ENCODE data around the gene SAP30L. TPM values are rescaled to one million over a fixed set of nuclear protein-coding genes. Genes with fewer than 3 reads are reported as not detected.

The SAP30L gene
- total and polyA plus RNA-seq, 4 donors = 6.3 to 11.1 (median 8.6) TPM

DNA sequence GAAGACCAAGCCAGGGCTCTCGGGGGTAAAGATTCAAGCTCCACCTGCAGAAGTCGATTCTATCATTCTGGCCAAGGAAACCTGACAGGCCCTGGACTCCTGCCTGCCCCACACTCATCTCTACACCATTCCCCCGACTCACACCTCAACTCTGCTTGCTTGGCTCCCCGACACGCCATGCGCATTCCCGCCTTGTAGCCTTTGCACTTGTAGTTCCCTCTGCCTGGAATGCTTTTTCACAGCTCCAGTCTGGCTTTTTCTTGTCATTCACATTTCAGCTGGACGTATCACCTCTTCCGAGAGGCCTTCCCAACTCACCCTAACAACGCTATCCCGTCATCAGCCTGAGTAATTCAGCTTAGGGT lies 60.9 kb downstream of the SAP30L start:
- H3K36me3 ChIP-seq (ENCODE audit: control insufficient read depth in 4 of 4, insufficient read depth in 3 of 4, low read depth in 1 of 4, low read length in 3 of 4) = no peaks in the 10 kb centered on the region
- no peak for DNase-seq (ENCODE audit: low spot score)
- H3K4me1 ChIP-seq (ENCODE audit: control insufficient read depth in 4 of 4, insufficient read depth in 4 of 4, low read length in 3 of 4) = no peaks in the 10 kb centered on the region
- no peaks in the 10 kb centered on the region for H3K9me3 ChIP-seq (ENCODE audit: control insufficient read depth in 4 of 4, low read length in 3 of 4)
- TF ChIP-seq FOXA2 (IDR thresholded peaks at IDR 0.05) (no peak), YY1 (IDR thresholded peaks at IDR 0.05) (no peak), JUND (IDR thresholded peaks at IDR 0.05) (no peak), SP1 (IDR thresholded peaks at IDR 0.05) (no peak), TAF1 (conservative IDR thresholded peaks at IDR 0.05) (no peak), RXRA (IDR thresholded peaks at IDR 0.05) (no peak), RAD21 (IDR thresholded peaks at IDR 0.05) (no peak), HNF4G (IDR thresholded peaks at IDR 0.05) (no peak), NR2F2 (IDR thresholded peaks at IDR 0.05) (no peak), FOXA1 (IDR thresholded peaks at IDR 0.05) (no peak), GABPA (IDR thresholded peaks at IDR 0.05 in 1 of 2, conservative IDR thresholded peaks at IDR 0.05 in 1 of 2) (no peak), HNF4A (conservative IDR thresholded peaks at IDR 0.05) (no peak)
- TF ChIP-seq, protein P1, sequence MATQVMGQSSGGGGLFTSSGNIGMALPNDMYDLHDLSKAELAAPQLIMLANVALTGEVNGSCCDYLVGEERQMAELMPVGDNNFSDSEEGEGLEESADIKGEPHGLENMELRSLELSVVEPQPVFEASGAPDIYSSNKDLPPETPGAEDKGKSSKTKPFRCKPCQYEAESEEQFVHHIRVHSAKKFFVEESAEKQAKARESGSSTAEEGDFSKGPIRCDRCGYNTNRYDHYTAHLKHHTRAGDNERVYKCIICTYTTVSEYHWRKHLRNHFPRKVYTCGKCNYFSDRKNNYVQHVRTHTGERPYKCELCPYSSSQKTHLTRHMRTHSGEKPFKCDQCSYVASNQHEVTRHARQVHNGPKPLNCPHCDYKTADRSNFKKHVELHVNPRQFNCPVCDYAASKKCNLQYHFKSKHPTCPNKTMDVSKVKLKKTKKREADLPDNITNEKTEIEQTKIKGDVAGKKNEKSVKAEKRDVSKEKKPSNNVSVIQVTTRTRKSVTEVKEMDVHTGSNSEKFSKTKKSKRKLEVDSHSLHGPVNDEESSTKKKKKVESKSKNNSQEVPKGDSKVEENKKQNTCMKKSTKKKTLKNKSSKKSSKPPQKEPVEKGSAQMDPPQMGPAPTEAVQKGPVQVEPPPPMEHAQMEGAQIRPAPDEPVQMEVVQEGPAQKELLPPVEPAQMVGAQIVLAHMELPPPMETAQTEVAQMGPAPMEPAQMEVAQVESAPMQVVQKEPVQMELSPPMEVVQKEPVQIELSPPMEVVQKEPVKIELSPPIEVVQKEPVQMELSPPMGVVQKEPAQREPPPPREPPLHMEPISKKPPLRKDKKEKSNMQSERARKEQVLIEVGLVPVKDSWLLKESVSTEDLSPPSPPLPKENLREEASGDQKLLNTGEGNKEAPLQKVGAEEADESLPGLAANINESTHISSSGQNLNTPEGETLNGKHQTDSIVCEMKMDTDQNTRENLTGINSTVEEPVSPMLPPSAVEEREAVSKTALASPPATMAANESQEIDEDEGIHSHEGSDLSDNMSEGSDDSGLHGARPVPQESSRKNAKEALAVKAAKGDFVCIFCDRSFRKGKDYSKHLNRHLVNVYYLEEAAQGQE (IDR thresholded peaks at IDR 0.05) = no peak
- TF ChIP-seq, protein P2, sequence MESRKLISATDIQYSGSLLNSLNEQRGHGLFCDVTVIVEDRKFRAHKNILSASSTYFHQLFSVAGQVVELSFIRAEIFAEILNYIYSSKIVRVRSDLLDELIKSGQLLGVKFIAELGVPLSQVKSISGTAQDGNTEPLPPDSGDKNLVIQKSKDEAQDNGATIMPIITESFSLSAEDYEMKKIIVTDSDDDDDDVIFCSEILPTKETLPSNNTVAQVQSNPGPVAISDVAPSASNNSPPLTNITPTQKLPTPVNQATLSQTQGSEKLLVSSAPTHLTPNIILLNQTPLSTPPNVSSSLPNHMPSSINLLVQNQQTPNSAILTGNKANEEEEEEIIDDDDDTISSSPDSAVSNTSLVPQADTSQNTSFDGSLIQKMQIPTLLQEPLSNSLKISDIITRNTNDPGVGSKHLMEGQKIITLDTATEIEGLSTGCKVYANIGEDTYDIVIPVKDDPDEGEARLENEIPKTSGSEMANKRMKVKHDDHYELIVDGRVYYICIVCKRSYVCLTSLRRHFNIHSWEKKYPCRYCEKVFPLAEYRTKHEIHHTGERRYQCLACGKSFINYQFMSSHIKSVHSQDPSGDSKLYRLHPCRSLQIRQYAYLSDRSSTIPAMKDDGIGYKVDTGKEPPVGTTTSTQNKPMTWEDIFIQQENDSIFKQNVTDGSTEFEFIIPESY (IDR thresholded peaks at IDR 0.05) = no peak
- TF ChIP-seq, protein P3, sequence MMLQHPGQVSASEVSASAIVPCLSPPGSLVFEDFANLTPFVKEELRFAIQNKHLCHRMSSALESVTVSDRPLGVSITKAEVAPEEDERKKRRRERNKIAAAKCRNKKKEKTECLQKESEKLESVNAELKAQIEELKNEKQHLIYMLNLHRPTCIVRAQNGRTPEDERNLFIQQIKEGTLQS (IDR thresholded peaks at IDR 0.05) = no peak
- no peak overlapping the region for H3K4me3 ChIP-seq (ENCODE audit: low read depth in 1 of 3, low read length in 3 of 3)
- no peak overlapping the region for H3K27ac ChIP-seq (ENCODE audit: low read depth in 1 of 2, low read length in 2 of 2)
- H3K9ac ChIP-seq (ENCODE audit: low read depth in 1 of 2, low read length in 2 of 2) = no peak overlapping the region
- 87% methylated on average over 11 of the region's 11 CpGs for WGBS
- H3K27me3 ChIP-seq (ENCODE audit: control insufficient read depth in 4 of 4, insufficient read depth in 4 of 4, low read length in 3 of 4) = peaks cover 0 to 4% (median 2%) of the 10 kb centered on the region in 4 donors

DNA sequence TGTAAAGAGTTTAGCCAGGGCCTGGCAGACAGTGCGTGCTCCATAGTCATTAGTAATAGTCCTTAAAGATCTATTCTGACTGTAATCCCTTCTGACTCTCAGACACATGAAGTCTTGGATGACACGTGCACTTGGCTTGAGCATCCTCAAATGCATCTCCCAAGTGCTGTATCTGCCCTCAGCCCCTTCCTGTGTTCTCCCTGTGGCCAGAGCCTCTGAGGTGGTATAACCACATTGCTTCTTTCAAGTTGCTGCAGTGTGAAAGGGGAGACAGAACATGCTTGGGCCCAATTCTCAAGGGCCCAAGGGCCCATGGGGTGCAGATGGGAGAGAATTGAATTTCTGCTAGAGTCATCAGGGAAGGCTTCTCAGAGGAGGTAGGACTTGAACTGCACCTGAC lies 62.3 kb downstream of the SAP30L start:
- H3K27me3 ChIP-seq (ENCODE audit: control insufficient read depth in 4 of 4, insufficient read depth in 4 of 4, low read length in 3 of 4) = peaks cover 0 to 4% (median 3%) of the 10 kb centered on the region in 4 donors
- H3K9me3 ChIP-seq (ENCODE audit: control insufficient read depth in 4 of 4, low read length in 3 of 4) = no peaks in the 10 kb centered on the region
- no peak overlapping the region for H3K9ac ChIP-seq (ENCODE audit: low read depth in 1 of 2, low read length in 2 of 2)
- H3K4me3 ChIP-seq (ENCODE audit: low read depth in 1 of 3, low read length in 3 of 3) = no peak overlapping the region
- TF ChIP-seq FOXA1 (IDR thresholded peaks at IDR 0.05) (no peak), TAF1 (conservative IDR thresholded peaks at IDR 0.05) (no peak), JUND (IDR thresholded peaks at IDR 0.05) (no peak), HNF4A (conservative IDR thresholded peaks at IDR 0.05) (no peak), YY1 (IDR thresholded peaks at IDR 0.05) (no peak), RXRA (IDR thresholded peaks at IDR 0.05) (no peak), SP1 (IDR thresholded peaks at IDR 0.05) (no peak)
- TF ChIP-seq, protein P1 (IDR thresholded peaks at IDR 0.05) = no peak
- DNase-seq (ENCODE audit: low spot score) = no peak
- 92% methylated on average over 2 of the region's 2 CpGs for WGBS
- H3K36me3 ChIP-seq (ENCODE audit: control insufficient read depth in 4 of 4, insufficient read depth in 3 of 4, low read depth in 1 of 4, low read length in 3 of 4) = no peaks in the 10 kb centered on the region
- no peaks in the 10 kb centered on the region for H3K4me1 ChIP-seq (ENCODE audit: control insufficient read depth in 4 of 4, insufficient read depth in 4 of 4, low read length in 3 of 4)
- H3K27ac ChIP-seq (ENCODE audit: low read depth in 1 of 2, low read length in 2 of 2) = no peak overlapping the region
